ENCODE results near the gene CAT.

CAT gene

DNA sequence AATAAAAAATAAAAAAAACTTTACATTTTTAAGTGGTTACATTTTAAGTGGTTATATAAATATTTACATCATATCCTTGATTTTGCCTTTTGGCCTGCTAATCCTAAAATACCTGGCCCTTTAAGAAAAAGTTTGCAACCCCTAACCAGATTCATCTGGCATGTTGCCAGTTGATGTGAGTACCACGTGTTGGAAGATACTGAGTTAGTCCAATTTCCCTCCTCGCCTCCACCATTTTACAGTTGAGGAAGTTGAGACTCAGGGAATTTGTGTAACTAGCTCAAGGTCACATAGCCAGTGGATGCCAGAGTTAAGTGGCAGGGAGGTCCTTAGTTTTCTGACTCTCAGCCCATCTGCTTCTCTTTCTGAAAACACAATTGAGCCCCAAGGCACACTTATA, 69.8 kb downstream of the CAT start:
- H3K36me3 ChIP-seq (ENCODE audit: control insufficient read depth, insufficient read depth, low read length): no peaks in the 10 kb centered on the region
- H3K4me1 ChIP-seq (ENCODE audit: control insufficient read depth, insufficient read depth, low read length): peaks cover 7% of the 10 kb centered on the region
- H3K4me3 ChIP-seq (ENCODE audit: low read length): no peak overlapping the region

DNA sequence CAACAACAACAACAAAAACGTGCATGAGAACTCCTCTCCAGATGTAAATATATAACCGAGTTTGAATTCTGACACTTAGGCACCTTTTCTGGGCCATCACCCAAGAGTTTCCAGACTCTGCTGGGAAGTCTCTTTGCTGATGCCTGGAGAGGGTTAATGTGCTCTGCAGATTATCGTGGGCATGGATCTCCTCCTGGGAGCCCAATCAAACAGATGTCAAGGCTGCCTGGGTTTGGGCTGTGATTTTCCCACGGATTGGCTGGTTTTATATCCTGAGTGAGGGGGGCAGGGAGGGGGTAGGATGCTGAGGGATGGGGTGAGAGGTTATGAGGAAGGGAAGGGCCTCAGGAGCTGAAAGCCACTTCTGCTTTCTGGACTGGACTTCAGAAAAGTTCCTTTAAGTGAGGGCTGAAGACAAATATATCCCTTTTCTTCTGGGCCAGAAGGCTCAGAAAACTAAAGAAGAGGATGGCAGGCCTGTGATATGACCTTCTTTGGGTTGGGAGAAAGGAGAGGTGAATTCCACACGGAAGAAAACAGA, 70.7 kb downstream of the CAT start:
- no peak overlapping the region for H3K4me3 ChIP-seq (ENCODE audit: low read length)
- no peaks in the 10 kb centered on the region for H3K27me3 ChIP-seq (ENCODE audit: control insufficient read depth, insufficient read depth, low read length)

More for the DNA sequence above, 69.8 kb downstream of the CAT start:
- H3K9ac ChIP-seq (ENCODE audit: low read length): no peak overlapping the region
- H3K27me3 ChIP-seq (ENCODE audit: control insufficient read depth, insufficient read depth, low read length): no peaks in the 10 kb centered on the region
- H3K9me3 ChIP-seq (ENCODE audit: control insufficient read depth, low read length): no peaks in the 10 kb centered on the region

DNA sequence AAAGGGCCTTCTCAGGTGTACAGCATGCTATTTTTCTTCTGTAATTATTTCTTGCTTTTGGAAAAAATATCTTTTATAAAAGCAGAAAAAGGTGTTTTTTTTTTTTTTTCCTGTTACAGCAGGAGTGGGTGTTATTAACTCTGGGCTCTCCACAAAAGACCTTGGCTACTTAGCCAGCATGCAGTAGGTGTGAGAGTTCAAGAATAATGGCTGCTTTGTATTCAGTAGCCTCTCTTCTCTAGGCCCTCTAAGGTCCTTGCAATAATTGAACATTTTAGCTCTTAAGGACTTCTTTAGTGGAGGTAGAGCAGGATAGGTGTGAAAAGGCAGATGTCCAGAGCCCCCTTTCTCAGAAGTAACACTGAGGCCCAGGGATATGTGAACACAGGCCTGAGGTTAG, 71.5 kb downstream of the CAT start:
- H3K36me3 ChIP-seq (ENCODE audit: control insufficient read depth, insufficient read depth, low read length): no peaks in the 10 kb centered on the region
- H3K27me3 ChIP-seq (ENCODE audit: control insufficient read depth, insufficient read depth, low read length): no peaks in the 10 kb centered on the region
- no peaks in the 10 kb centered on the region for H3K9me3 ChIP-seq (ENCODE audit: control insufficient read depth, low read length)

More for the DNA sequence above, 70.7 kb downstream of the CAT start:
- Histone ChIP-seq H3K4me1 (ENCODE audit: control insufficient read depth, insufficient read depth, low read length) (peaks cover 11% of the 10 kb centered on the region), H3K9ac (ENCODE audit: low read length) (no peak overlapping the region), H3K9me3 (ENCODE audit: control insufficient read depth, low read length) (no peaks in the 10 kb centered on the region), H3K36me3 (ENCODE audit: control insufficient read depth, insufficient read depth, low read length) (no peaks in the 10 kb centered on the region)

DNA sequence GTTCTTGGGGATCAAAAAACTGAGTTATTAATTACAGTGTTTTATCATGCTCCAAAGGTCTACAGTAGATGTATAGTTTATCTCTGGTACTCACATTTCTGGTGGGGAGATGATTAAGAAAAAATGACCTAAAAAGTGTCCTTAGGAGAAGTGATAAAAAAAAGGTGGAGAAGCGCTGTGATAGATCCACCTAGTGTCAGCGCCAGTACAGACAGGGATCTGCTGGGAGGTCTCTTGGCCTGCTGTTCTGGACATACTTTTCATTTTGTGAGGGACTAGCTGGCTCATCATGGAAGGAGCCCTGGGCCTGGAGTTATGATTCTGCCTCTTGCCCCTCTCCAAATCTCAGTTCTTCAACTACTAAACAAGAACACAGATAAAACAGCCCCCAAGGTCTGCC, 71.9 kb downstream of the CAT start:
- Histone ChIP-seq H3K36me3 (ENCODE audit: control insufficient read depth, insufficient read depth, low read length) (no peaks in the 10 kb centered on the region), H3K27me3 (ENCODE audit: control insufficient read depth, insufficient read depth, low read length) (no peaks in the 10 kb centered on the region), H3K9me3 (ENCODE audit: control insufficient read depth, low read length) (no peaks in the 10 kb centered on the region), H3K9ac (ENCODE audit: low read length) (no peak overlapping the region), H3K4me3 (ENCODE audit: low read length) (no peak overlapping the region), H3K4me1 (ENCODE audit: control insufficient read depth, insufficient read depth, low read length) (peaks cover 11% of the 10 kb centered on the region)

More for the DNA sequence above, 71.5 kb downstream of the CAT start:
- peaks cover 11% of the 10 kb centered on the region for H3K4me1 ChIP-seq (ENCODE audit: control insufficient read depth, insufficient read depth, low read length)
- H3K4me3 ChIP-seq (ENCODE audit: low read length): no peak overlapping the region
- H3K9ac ChIP-seq (ENCODE audit: low read length): no peak overlapping the region

DNA sequence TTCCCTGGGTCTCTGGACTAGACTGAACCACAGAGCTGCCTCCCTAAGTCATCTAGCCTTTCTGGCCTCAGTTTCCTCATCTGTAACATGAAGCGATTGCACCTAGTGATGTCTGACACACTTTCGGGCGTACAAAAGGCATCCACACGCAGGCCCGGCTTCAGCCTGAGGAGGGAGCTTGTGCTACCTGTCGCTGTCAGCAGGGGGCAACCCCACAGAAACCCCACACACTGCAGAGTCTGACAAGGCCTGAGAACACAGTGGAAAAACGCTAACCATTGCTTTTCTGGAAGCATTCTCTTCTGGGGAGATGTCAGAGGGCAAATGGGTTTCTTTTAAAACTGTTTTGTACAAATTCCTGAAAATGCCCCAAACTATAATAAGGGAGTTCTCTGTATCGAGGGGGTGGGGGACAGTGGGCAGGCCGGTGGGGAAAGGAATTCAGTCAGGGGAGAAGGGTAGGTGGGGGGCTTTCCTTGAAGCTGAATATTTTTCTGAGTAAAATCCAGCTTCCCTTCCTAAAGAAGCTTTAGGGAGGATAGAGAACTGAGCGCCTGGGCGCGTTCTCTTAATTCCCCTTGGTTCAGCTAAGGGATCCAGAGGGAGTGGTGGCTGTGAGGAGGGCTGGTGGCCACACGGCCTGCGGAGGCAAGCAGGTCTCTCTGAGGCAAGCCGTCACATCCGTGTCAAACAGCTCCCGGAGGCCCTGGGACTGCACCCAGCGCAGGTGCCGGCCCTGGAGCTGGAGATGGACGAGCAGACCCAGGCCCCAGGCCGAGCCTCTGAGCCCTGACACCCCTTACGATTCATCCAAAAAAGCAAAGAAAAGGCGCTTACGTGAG, 74.3 kb downstream of the CAT start:
- Histone ChIP-seq H3K4me3 (ENCODE audit: low read length) (no peak overlapping the region), H3K9ac (ENCODE audit: low read length) (peak overlapping the region; percentile 13), H3K4me1 (ENCODE audit: control insufficient read depth, insufficient read depth, low read length) (peaks cover 11% of the 10 kb centered on the region), H3K9me3 (ENCODE audit: control insufficient read depth, low read length) (no peaks in the 10 kb centered on the region), H3K27me3 (ENCODE audit: control insufficient read depth, insufficient read depth, low read length) (no peaks in the 10 kb centered on the region), H3K36me3 (ENCODE audit: control insufficient read depth, insufficient read depth, low read length) (no peaks in the 10 kb centered on the region)

DNA sequence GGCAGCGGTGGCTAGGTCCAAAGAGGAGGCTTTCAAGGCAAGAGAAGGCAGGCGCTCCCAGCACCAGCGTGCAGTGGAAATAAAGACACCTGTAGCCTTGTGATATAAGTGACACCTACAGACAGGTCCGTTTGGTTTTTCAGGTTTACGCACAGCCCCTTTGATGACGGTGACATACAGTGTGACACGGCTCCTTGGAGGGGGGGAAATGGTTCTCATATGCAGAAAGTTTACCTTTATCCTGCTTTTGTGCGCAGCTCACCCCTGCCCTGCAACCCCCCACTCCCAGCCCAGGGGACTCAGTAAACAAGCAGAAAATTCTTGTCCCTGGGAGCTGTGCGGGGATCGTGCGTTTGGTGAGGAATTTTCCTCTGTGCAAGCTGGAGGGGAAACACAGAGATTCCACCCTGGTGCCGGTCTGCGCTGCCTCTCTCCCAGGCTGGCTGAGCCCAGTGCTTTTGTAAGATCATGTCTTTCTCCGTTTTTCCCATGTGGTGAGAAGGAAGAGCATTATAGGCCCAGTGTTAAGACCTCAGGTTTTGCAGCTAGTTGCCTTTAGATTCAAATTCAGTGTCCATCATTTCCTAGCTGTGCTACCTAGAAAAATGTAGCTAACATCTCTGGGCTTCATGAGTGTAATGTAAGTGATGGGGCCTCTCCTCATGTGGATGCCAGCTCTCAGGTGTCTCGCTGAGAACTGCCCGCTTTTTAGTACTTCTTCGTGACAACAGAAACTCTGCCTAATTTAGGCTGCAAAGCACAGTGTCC, 75.1 kb downstream of the CAT start, which contains the start of gene ELF5:
TSS of gene ELF5 (minus strand) at position 113 of the 768 bp plus-strand sequence. CDS start 8,045 bp downstream, outside the sequence.
- Histone ChIP-seq H3K4me3 (ENCODE audit: low read length) (no peak within 1 kb of the TSS), H3K4me1 (ENCODE audit: control insufficient read depth, insufficient read depth, low read length) (peaks cover 11% of the 10 kb centered on the region), H3K36me3 (ENCODE audit: control insufficient read depth, insufficient read depth, low read length) (no peaks in the 10 kb centered on the region), H3K27me3 (ENCODE audit: control insufficient read depth, insufficient read depth, low read length) (no peaks in the 10 kb centered on the region), H3K9ac (ENCODE audit: low read length) (peak within 1 kb of the TSS; percentile 13), H3K9me3 (ENCODE audit: control insufficient read depth, low read length) (no peaks in the 10 kb centered on the region)

DNA sequence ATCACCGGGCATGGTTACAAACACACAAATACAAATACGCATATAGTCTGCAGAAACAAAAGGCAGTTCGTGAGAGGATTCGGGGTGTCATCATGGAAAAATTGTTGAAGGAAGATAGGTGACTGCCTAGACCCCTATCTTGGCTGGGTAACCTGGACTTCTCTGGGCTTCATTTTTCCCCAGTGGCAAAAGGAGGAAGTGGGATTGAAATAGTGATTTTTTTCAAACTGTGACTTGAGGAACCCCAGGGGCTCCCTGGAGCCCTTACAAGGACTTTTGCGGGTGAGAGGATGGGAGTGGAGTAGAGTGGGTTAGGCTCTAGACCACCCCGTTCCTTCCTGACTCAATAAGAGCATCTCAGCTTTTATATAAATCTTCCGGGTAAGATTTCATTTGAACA, 75.9 kb downstream of the CAT start:
- H3K36me3 ChIP-seq (ENCODE audit: control insufficient read depth, insufficient read depth, low read length): no peaks in the 10 kb centered on the region
- H3K4me1 ChIP-seq (ENCODE audit: control insufficient read depth, insufficient read depth, low read length): peaks cover 11% of the 10 kb centered on the region
- H3K9ac ChIP-seq (ENCODE audit: low read length): no peak overlapping the region
- H3K27me3 ChIP-seq (ENCODE audit: control insufficient read depth, insufficient read depth, low read length): no peaks in the 10 kb centered on the region
- no peaks in the 10 kb centered on the region for H3K9me3 ChIP-seq (ENCODE audit: control insufficient read depth, low read length)
- no peak overlapping the region for H3K4me3 ChIP-seq (ENCODE audit: low read length)

DNA sequence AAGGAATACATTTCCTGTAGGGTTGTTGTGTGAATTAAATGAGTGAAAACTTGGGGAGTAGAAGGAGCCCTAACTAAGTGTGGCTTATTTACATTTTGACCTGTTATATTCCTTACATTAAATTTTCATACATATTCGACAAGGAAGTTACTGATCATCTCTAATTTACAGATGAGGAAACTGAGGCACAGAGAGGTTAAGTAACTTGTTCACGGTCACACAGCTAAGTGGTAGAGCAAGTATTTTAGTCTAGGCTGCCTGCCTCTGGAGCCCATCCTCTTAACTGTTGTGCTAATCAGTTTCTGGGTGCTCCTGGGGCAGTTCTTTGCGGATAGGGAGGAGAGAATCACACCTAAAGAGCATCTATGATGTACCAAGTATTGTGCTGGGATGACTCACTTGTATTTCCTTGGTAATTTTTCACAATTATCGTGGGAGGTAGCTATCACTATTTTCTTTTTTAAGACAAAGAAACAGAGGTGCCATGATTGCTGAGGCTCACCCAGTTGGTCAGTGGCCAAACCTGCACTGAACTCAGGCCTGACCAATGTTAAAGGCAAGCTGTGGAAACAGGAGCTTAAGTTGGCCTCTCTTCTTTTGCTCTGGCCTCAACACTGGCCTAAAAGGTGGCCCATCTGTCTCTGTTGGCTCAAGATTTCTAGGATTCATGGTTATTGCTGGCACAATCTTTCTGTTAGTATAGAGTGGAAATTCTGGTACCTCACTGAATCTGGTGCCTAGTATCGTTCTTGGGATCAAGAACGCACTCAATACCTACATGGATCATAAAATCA, 77.7 kb downstream of the CAT start:
- no peak overlapping the region for H3K4me3 ChIP-seq (ENCODE audit: low read length)
- no peaks in the 10 kb centered on the region for H3K36me3 ChIP-seq (ENCODE audit: control insufficient read depth, insufficient read depth, low read length)
- no peaks in the 10 kb centered on the region for H3K27me3 ChIP-seq (ENCODE audit: control insufficient read depth, insufficient read depth, low read length)
- no peaks in the 10 kb centered on the region for H3K9me3 ChIP-seq (ENCODE audit: control insufficient read depth, low read length)
- no peak overlapping the region for H3K9ac ChIP-seq (ENCODE audit: low read length)
- peaks cover 11% of the 10 kb centered on the region for H3K4me1 ChIP-seq (ENCODE audit: control insufficient read depth, insufficient read depth, low read length)

DNA sequence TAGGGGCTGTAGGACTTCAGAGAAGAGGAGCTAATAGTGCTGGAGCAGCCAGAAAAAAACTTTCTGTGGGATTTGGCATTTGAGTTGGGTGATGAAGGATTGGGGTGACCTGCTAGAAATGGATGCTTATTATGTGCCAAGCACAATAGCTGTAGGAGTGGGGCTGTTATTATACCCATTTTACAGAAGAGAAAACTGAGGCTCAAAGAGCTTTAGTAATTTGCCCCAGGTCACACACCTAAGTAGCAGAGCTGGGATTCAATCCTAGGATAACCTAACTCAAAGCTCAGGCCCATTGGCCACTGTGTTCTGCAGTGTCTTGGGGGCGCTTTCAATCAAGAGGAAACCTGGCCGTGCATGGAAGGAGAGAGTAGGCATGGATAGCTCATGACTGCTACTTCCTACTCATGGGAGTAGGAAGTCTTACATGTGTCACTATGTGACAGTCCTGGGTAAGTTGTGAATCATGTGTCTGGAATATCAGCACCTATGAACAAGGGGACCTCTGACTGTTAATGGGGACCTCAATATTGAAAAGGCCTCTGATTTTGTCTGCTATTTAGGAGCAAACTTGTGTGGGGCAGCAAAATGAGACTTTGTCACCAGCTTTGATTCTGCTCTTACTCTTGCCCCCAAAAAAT, 81.0 kb downstream of the CAT start:
- Histone ChIP-seq H3K36me3 (ENCODE audit: control insufficient read depth, insufficient read depth, low read length) (no peaks in the 10 kb centered on the region), H3K4me3 (ENCODE audit: low read length) (no peak overlapping the region), H3K9ac (ENCODE audit: low read length) (no peak overlapping the region), H3K9me3 (ENCODE audit: control insufficient read depth, low read length) (no peaks in the 10 kb centered on the region), H3K27me3 (ENCODE audit: control insufficient read depth, insufficient read depth, low read length) (no peaks in the 10 kb centered on the region), H3K4me1 (ENCODE audit: control insufficient read depth, insufficient read depth, low read length) (no peaks in the 10 kb centered on the region)

DNA sequence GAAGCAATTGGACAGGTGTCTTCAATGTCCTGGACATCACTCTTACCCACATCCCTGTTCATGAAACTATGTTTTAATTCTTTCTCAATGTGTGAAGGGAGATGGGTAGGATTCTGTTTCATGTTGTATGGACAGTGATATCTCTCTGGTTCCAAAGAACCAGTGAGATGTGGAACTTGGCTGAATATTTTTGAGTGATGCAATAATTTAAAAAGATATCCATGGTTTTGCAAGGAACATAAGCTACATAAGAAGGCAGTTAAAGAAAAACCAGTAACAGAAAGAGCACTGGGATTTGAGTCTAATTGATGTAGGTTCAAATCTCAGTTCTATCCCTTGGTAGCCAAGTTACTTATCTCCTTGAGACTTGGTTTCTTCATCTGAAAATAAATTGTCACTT, 82.5 kb downstream of the CAT start:
- no peak overlapping the region for H3K4me3 ChIP-seq (ENCODE audit: low read length)
- no peaks in the 10 kb centered on the region for H3K9me3 ChIP-seq (ENCODE audit: control insufficient read depth, low read length)
- H3K27me3 ChIP-seq (ENCODE audit: control insufficient read depth, insufficient read depth, low read length): no peaks in the 10 kb centered on the region
- H3K4me1 ChIP-seq (ENCODE audit: control insufficient read depth, insufficient read depth, low read length): no peaks in the 10 kb centered on the region
- H3K36me3 ChIP-seq (ENCODE audit: control insufficient read depth, insufficient read depth, low read length): no peaks in the 10 kb centered on the region
- no peak overlapping the region for H3K9ac ChIP-seq (ENCODE audit: low read length)
